Endothelial cell of hepatic sinusoid (primary cell): ENCODE results near the gene KRT5.

Source experiments
- in situ Hi-C: cut with HindIII; loops from 2 replicates; pipeline ENCODE4 v1.10.0; 2017; ENCODE audit warnings: low sequenced_read_pairs

Gene KRT5

DNA sequence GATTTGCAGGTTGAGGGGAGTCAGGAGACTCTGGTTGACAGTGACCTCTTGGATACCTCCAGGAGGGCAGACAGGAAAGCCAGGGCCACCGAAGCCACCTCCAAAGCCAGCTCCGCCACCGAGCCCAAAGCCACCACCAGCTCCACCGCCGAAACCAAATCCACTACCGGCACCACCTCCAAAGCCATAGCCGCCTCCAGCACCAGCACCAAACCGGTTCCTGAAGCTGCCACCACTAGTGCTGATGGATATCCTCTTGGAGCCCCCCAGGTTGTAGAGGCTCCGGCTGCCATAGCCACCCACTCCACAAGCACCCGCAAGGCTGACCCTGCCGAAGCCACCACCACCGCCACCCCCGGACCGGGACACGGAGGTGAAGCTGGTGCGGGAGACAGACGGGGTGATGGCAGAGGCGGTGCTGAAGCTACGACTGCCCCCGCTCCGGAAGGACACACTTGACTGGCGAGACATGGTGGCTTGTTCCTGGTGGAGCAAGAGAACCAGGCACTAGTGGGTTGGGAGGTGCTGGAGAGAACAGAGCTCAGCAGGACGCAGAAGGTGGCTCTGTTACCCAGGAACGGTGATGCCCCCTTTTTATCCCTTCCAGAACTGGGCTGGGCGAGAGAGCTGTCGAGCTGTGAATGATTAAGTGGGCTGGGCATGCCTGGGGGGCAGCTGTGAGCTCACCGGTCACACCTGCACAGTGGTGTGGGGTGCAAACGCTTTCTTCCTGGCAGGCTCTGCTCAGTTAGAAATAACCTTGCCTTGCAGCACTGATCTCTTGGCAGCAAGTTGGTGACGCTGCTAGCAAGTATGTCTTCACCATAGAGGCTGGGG, at the start of gene KRT5:
TSS of gene KRT5 (minus strand) at position 569 of the 837 bp plus-strand sequence. CDS start at position 471, 98 bp downstream.
- in situ Hi-C loops, result loop anchor here (5.0 kb wide), 1 partner anchor 47 kb away; no protein-coding TSS in a partner anchor

DNA sequence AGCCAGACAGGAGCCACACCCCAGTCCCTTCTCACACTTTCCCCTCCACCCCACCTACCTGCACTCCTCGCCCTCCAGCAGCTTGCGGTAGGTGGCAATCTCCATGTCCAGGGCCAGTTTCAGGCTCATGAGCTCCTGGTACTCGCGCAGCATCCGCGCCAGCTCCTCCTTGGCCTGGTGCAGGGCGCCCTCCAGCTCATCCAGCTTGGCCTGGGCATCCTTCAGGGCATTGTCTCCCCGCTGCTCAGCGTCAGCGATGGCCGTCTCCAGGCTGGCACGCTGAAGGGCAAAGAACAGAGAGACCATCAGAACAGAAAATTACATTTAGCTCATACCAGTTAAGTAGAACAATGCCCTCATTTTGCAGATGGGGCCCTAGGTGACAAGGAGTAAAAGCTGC, 47.9 kb upstream of the KRT5 start:
- in situ Hi-C loops, result loop anchor here (5.0 kb wide), 1 partner anchor 46 kb away; the partner anchor contains the start of gene KRT5

DNA sequence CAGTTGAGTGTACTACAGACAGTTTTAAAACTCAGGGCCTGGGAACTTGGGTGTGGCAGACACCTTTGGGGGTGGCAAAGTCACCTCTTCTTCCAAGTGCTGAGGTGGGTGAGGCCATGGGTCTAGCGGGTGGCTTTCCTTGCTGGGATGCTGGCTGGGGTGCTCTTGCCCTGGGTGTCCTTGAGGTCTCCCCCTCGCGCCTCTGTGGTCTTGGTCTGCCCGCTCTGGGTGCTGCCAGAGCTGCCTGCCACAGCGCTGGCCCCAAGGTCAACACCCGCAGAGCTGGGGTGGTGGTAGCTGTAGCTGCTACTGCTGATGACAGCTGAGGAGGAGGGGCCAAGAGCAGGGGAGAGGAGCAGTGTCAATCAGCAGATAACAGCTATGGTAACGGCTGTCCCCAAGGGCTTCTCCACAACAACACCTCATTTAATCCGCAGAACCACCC, 46.7 kb upstream of the KRT5 start:
- in situ Hi-C loops, result loop anchor here (5.0 kb wide), 1 partner anchor 45 kb away; the partner anchor contains the start of gene KRT5

DNA sequence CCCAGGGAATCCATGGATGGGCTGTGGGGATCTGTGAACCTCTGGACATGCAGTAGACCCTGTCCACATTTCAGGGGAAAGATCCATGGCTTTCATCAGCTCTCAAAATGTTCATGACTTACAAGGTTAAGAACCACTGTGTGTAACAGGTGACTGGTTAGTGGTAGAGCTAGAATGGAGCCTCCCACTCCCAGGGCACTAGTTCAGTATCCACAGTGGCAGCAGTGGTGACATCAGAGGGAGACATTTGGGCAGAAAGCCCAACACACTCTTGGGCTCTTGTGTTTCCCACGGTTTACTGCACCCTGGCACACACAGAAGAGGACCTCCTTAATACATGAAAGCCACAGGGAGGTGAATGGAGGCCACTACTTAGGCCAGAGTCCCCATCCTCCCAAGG, 44.4 kb upstream of the KRT5 start:
- in situ Hi-C loops, result no loop called here

DNA sequence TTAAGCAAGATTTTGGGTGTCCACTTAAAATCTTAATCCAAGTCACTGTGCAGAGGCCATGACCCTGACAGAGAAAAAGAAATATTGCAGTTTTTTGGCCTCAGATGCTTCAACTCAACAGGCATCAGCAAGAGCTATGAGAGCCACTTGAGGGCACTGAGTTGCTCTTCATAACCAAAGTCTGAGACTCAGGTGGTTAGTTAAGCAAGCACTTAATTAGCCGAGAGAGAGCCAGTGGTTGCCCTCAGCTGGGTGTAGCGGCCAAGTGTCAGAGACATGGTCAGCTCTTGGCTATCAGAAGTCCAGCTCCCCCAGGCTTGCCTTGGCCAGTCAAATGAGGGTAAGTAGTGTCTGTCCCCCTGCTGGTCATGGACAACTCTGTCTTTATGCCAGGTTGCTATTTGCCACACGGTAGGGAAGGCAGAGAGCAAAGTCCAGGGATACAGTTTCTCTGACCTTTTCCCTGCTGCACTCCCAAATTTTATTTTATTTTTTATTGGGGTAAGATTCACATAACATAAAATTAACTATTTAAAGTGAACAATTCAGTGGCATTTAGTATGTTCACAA, 41.8 kb upstream of the KRT5 start:
- in situ Hi-C loops, result no loop called here

DNA sequence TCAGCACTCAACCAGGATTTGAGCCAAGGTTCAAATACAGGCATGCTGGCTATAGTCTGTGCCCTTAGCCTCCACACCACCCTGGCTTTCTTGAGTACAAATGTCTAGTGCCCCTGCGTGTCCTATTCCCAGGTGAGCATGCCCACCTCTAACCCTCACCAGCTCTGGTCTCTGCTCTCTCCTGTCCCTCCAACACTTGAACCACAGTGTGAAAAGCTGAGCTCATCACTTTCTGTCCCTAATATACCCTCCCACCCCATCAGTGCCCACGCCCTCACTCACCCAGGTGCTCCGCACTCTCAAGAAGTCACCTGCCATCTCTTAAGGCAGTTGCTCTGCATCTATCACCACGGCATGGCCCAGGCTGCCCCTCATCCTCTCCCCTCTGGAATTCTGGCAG, 39.8 kb upstream of the KRT5 start:
- in situ Hi-C loops, result no loop called here

DNA sequence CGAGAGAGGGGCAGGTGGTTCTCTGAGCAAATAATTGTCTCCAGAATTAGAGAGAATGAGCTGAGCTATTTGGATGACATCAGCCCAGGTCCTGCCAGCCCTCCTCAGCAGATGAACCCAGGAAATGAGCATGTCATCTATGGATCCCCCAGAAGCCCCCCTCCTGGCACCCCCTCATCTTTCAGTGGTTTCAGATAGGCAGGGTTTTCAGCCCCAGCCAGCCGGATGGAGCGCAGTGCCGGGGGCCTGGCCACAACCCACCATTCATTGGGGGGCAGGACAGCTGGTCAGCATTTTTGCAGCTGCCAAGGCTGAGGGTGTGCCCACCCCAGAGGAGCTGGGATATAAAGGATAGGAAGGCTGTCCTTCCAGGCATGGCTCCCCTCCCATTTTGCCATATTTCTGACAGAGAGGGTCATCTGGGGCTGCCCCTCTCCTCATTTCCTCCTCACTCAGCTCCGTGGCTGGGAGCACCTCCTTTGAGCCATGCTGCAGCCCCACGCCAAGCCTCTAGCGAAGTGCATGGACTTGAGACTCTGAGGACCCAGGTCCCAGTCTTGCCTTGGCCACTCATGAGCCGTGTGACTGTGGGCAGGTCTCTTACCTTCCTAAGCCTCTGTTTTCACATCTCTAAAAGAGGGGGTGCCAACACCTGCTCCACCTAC, 38.7 kb upstream of the KRT5 start:
- in situ Hi-C loops, result no loop called here

DNA sequence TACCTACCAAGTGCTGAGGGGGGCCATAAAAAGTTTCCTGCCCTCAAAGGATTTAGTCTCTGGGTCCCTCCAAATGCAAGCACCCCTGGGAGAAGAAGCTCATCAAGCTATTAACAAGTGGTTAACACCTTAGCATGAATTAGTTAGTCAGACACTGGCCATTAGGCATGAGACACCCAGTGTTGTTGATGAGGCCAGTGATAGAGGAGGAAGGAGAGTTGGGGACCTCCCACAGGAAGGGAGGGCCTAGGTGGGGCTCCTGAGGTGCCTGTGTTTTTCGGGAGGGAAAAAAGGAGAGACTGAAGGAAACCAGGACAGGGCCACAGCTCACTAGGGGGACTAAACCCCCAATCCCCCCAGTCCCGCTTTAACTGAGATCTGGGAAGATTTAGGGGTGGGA, 37.3 kb upstream of the KRT5 start:
- in situ Hi-C loops, result no loop called here

DNA sequence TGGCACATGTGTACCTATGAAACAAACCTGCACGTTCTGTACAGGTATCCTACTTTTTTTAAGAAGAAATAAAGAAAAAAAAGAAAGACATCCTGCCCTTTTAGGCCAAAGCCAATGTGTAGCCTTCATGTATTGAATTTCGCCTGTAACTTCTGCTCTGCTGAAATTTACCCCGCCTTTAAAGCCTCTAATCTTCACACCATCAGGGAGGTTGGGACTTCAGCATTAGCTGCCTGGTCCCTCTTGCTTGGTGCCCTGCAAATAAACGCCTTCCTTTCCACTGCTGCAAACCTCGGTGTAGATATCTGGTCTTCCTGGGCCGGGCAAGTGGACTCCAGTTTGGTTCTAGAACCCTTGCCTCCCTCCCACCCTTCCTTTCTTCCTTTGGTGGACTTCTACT, 35.4 kb upstream of the KRT5 start:
- in situ Hi-C loops, result no loop called here

DNA sequence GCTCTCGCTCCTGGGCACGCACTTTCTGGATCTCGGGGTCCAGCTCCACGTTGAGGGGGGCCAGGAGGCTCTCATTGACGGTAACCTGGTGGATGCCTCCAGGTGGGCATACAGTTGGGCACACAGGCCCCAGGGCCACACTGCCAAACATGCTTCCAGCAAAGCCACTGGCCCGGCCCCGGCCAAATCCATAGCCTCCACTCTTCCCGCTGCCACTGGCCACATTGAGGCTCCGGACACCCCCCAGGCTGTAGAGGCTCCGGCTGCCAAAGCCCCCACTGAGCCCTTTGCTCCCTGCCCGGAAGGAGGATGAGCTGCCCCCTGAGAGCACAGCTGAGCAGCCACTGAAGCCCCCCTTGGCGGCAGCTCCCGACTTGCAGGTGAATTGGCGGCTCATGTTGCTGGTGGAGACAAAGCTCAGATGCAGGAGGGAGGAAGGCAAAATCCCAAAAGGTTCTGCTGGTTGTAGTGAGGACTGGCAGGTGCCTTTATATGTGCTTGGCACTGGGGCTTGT, 32.5 kb upstream of the KRT5 start, which contains the start of gene KRT71:
TSS of gene KRT71 (minus strand) at position 465 of the 515 bp plus-strand sequence. CDS start at position 397, 68 bp downstream.
- in situ Hi-C loops, result no loop called here

DNA sequence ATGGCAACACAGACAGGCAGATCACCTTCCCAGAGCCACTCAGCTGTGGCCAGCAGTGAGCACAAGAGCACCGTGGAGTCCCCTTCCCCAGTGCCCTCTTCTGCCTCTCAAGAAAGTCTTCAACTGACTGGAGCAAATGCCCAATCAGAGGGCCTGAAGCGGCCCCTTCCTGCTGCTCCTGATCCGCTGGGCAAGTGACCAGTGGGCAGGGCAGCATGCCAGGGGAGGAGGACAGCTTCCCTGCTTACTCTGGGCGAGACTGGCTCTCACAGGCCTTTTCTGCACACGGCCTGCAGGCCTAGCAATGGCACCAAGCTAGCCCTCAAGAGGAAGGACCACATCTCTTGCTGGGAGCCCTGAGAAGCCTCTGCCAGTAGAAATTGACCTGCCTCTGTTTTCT, 31.9 kb upstream of the KRT5 start:
- in situ Hi-C loops, result no loop called here

DNA sequence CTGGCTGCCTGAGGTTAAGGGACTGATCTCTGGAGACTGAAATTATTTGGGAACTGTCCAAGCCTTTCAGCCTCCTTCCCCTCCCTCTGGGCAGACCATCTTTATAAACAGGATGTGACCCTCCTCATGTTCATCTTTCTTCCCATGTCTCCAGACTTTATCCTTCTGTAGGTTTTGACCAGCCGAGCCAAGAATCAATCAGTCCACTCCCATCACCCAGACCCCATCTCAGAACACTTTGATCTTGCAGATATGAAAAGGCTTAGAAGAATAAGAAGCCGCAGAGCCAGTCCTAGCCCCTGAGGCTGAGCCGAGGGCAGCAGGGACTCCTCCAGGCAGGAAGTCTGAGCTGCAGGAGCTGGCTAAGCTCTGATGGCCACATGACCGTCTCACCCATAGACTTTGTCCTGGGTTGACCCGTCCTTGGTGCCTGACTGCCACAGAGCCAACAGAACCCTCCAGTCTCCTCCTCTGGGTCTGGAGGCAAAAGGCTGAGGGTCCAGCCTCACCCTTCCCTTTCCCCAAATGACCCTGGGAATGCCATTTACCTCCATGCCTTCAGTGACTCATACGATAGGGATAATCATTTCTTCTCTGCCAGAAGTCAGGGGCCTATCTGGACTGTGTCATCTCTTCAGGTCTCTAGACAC, 31.1 kb upstream of the KRT5 start:
- in situ Hi-C loops, result no loop called here

DNA sequence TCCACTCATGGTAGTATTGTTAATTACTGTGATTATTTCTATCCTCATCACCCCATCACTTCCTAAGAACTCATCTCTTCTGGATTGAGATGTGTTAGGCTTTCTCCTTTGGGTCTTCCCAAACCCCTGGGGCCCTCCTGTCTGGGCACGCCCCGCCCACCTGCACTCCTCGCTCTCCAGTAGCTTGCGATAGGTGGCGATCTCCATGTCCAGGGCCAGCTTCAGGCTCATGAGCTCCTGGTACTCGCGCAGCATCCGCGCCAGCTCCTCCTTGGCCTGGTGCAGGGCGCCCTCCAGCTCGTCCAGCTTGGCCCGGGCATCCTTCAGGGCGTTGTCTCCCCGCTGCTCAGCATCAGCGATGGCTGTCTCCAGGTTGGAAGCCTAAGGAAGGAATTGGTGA, 25.9 kb upstream of the KRT5 start:
- in situ Hi-C loops, result no loop called here

DNA sequence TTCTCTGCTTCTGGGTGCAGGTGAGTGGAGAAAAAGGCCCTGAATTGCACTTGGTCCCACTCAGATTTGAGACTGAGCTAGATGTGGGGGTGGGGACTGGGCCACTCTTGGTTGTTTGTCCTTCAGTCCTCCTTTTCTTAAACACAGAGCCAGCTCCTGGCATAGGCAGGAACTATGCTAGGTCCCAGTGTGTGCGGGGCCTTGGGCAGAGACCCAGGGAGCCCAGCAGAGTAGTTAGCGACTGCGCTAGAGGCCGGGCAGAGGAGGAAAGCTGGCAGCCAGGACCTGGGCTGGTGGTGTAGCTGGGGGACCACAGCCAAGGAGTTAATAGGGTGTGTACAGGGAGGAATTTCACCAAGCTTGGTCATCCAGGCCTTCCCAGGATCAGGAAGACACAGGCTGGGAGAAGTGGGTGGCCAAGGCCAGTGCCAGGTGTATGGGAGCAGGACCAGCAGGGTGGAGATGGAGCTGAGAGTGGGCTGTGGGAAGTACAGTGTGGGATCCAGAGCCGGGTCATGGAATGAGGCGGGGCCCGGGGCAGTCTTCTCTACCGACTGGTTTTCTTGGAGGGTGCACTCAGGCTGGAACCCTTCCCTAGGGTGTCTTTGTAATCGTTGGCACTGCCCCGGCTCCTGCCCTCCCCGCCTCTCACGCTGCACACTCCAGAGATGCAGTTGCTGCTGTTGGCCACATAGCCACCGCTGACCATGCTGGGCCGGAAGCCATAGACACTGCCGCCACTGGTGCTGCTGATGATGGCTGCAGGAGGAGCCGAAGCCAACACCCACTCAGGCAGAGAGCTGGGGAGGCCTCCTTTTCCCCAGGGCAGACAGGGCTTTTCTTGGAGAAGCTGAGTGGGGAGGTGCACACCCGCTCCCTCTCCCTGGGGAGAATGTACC, 24.0 kb upstream of the KRT5 start:
- in situ Hi-C loops, result no loop called here

DNA sequence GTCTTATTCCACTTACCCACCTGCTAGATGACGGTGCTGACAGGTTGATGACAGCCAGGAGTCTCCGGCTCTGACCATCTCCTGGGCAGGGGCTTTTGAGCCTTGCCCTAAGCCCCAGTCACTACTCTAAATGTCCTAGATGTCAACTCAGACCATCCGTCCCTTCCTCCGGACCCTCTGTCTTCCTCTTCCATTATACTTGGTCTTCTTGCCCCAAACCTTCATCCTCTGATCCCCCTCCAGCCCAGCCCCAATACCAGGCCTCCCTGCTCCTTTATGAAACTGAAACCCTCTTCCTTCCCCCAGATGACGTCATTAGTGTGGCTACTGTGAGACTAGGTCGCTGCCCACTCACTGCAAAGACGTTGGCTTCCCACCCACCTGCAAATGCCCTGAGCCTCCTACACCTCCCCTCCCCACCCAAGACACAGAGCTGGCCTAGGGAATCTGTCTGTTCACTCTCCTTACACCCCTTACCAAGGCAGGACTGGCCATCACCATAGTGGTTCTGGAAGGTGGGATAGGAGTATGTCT, 22.7 kb upstream of the KRT5 start:
- in situ Hi-C loops, result no loop called here

DNA sequence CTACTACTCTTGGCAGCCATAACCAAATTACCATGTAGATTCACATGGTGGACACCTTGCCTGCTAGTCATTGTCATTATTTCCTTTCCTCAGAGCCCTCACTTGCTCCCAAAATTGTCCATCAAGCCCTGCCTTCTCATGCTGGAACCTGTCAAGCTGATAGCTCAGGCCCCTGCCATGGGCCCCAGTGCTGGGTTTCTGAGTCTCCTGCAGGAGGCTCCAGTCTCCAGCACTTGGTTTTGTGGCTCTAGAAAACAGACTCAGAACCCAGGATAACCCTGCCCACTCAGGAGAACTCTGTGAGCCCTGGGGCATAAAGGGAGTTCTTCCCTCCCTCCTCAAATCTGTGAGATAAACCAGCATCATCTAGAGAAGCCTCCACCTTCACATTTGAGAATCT, 22.0 kb upstream of the KRT5 start:
- in situ Hi-C loops, result no loop called here

DNA sequence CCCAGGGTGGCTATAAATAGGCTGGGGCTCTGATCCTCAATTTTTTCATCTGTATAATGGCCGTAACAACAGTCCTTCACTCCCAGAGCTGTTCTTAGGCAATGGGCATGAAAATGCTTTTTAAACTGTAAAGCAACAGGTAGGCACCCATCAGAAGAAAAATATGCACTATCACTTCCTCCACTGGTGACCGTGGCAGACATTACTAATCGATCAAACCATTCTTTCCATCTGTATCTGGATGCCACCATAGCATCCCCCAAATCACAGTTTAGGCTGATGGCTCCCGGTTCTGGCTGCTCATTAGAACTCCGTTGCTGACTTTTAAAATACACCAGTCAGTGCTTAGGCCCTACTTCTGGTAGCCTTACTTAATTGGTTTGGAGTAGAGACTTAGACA, 21.5 kb upstream of the KRT5 start:
- in situ Hi-C loops, result no loop called here

DNA sequence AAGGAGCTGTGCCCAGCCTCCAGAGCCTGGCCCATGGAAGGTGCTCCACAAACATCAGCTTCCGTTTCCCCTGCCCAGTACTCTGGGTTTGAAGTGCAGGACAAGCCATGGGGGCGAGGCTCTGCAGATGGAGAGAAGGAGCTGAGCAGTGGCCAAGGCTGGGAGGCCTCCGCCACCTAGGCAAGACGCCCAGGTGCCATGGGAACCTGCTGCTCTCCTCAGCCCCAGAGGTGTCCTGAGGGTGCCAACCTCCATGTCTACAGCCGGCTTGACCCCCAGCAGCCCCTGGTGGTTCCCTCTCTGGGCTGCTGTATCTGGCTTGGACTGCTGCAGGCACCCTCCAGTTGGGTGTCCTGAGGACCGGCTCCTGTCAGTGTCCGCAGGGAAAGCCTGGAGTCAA, 20.3 kb upstream of the KRT5 start:
- in situ Hi-C loops, result no loop called here

DNA sequence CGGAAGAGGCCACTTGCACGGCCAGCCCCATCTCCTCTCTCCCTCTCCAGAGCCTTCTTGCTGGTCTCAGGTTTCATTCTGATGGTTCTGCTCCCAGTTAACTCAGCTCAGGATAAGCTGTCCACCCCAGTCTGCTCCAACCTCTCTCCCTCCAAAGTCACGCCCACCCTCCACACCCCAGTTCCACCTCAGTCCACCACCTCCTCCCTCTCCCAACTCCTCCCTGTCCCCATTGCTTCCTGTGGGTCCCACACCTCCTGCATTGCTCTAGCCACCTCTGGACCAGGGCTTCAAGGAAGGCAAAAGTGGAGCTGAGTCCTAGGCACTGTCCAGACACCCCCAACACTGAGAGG, 19.6 kb upstream of the KRT5 start:
- in situ Hi-C loops, result no loop called here
